SK-N-SH treated with all-trans-retinoic acid at 6 μM for 48 hours (cell line): ENCODE results near the gene EMC10.

Experiments
- ATAC-seq: fragments of 200-7000 bp; cut with Tn5 transposase; 3 replicates; pipeline ENCODE4 v1.9.1; 2020; ENCODE audit warnings: mild to moderate bottlenecking, moderate library complexity
- ARNTL ChIP-seq: fragments of 450-650 bp; formaldehyde crosslinking; IDR thresholded peaks from 2 replicates; pipeline ENCODE4 v1.5.0; 2020; ENCODE audit warnings: low read depth, mild to moderate bottlenecking, moderate library complexity, borderline replicate concordance
- BACH2 ChIP-seq: fragments of 250-450 bp; sonication (Bioruptor Pico); IDR thresholded peaks from 2 replicates; pipeline ENCODE4 v1.9.0; 2021; ENCODE audit warnings: mild to moderate bottlenecking, borderline replicate concordance
- CREB5 ChIP-seq: fragments of 250-450 bp; sonication (Bioruptor Pico); IDR thresholded peaks from 2 replicates; pipeline ENCODE4 v1.5.1; 2020; ENCODE audit warnings: low read depth, mild to moderate bottlenecking, moderate library complexity
- CSDC2 ChIP-seq: fragments of 250-450 bp; sonication (Bioruptor Pico); IDR thresholded peaks from 2 replicates; pipeline ENCODE4 v1.5.0; 2020; ENCODE audit warnings: mild to moderate bottlenecking, moderate library complexity
- CSRNP3 ChIP-seq: fragments of 250-450 bp; sonication (Bioruptor Pico); IDR thresholded peaks from 2 replicates; pipeline ENCODE4 v1.5.1; 2021; ENCODE audit warnings: mild to moderate bottlenecking, moderate library complexity
- ESRRG ChIP-seq: fragments of 250-450 bp; sonication (Bioruptor Pico); IDR thresholded peaks from 2 replicates; pipeline ENCODE4 v1.6.1; 2021; ENCODE audit warnings: mild to moderate bottlenecking
- GLIS3 ChIP-seq: fragments of 250-450 bp; sonication (Bioruptor Pico); IDR thresholded peaks from 2 replicates; pipeline ENCODE4 v1.5.0; 2020; ENCODE audit warnings: mild to moderate bottlenecking, moderate library complexity
- OSR1 ChIP-seq: fragments of 250-450 bp; sonication (Bioruptor Pico); IDR thresholded peaks from 2 replicates; pipeline ENCODE4 v1.8.0; 2022; ENCODE audit warnings: moderate library complexity, mild to moderate bottlenecking, inconsistent platforms
- PATZ1 ChIP-seq: fragments of 250-450 bp; sonication (Bioruptor Pico); IDR thresholded peaks from 2 replicates; pipeline ENCODE4 v1.8.0; 2020; ENCODE audit warnings: mild to moderate bottlenecking, moderate library complexity, borderline replicate concordance
- PPARA ChIP-seq: fragments of 250-450 bp; sonication (Bioruptor Pico); IDR thresholded peaks from 2 replicates; pipeline ENCODE4 v1.5.0; 2020; ENCODE audit warnings: mild to moderate bottlenecking, borderline replicate concordance
- RARB ChIP-seq: fragments of 250-450 bp; sonication (Bioruptor Pico); IDR thresholded peaks from 2 replicates; pipeline ENCODE4 v1.8.0; 2021; ENCODE audit warnings: mild to moderate bottlenecking, moderate library complexity
- SNAI2 ChIP-seq: fragments of 250-450 bp; sonication (Bioruptor Pico); IDR thresholded peaks from 2 replicates; pipeline ENCODE4 v1.5.0; 2020; ENCODE audit warnings: mild to moderate bottlenecking, moderate library complexity
- TCF4 ChIP-seq: fragments of 250-450 bp; sonication (Bioruptor Pico); IDR thresholded peaks from 2 replicates; pipeline ENCODE4 v1.8.0; 2021; ENCODE audit warnings: mild to moderate bottlenecking, moderate library complexity, borderline replicate concordance
- TOX ChIP-seq: fragments of 250-450 bp; sonication (Bioruptor Pico); IDR thresholded peaks from 2 replicates; pipeline ENCODE4 v1.8.0; 2021; ENCODE audit warnings: mild to moderate bottlenecking, moderate library complexity, borderline replicate concordance
- ZC3H10 ChIP-seq: fragments of 250-450 bp; sonication (Bioruptor Pico); IDR thresholded peaks from 2 replicates; pipeline ENCODE4 v1.5.1; 2021; ENCODE audit warnings: mild to moderate bottlenecking, moderate library complexity
- ZFP3 ChIP-seq: fragments of 250-450 bp; sonication (Bioruptor Pico); IDR thresholded peaks from 2 replicates; pipeline ENCODE4 v1.5.0; 2020; ENCODE audit warnings: mild to moderate bottlenecking, moderate library complexity
- ZFP30 ChIP-seq: fragments of 450-650 bp; formaldehyde crosslinking; IDR thresholded peaks from 2 replicates; pipeline ENCODE4 v1.5.0; 2022; ENCODE audit warnings: mild to moderate bottlenecking, moderate library complexity
- ZNF565 ChIP-seq: fragments of 450-650 bp; formaldehyde crosslinking; conservative IDR thresholded peaks from 2 replicates; pipeline ENCODE4 v1.5.0; 2020; ENCODE audit warnings: low read depth, mild to moderate bottlenecking, moderate library complexity
- ZNF8 ChIP-seq: fragments of 450-650 bp; formaldehyde crosslinking; IDR thresholded peaks from 2 replicates; pipeline ENCODE4 v1.5.0; 2020; ENCODE audit warnings: mild to moderate bottlenecking, moderate library complexity
- TF ChIP-seq, protein P1 (sequence below): fragments of 250-450 bp; sonication (Bioruptor Pico); IDR thresholded peaks from 2 replicates; pipeline ENCODE4 v1.5.0; 2020; ENCODE audit warnings: mild to moderate bottlenecking, moderate library complexity
- TF ChIP-seq, protein P2 (sequence below): fragments of 250-450 bp; sonication (Bioruptor Pico); IDR thresholded peaks from 2 replicates; pipeline ENCODE4 v1.8.0; 2021; ENCODE audit warnings: low read depth, mild to moderate bottlenecking, moderate library complexity, borderline replicate concordance

The EMC10 gene

GRCh38 chr19:50460161-50460765 lies 16.0 kb upstream of the EMC10 start:
- peak; percentile 46 for ATAC-seq

DNA sequence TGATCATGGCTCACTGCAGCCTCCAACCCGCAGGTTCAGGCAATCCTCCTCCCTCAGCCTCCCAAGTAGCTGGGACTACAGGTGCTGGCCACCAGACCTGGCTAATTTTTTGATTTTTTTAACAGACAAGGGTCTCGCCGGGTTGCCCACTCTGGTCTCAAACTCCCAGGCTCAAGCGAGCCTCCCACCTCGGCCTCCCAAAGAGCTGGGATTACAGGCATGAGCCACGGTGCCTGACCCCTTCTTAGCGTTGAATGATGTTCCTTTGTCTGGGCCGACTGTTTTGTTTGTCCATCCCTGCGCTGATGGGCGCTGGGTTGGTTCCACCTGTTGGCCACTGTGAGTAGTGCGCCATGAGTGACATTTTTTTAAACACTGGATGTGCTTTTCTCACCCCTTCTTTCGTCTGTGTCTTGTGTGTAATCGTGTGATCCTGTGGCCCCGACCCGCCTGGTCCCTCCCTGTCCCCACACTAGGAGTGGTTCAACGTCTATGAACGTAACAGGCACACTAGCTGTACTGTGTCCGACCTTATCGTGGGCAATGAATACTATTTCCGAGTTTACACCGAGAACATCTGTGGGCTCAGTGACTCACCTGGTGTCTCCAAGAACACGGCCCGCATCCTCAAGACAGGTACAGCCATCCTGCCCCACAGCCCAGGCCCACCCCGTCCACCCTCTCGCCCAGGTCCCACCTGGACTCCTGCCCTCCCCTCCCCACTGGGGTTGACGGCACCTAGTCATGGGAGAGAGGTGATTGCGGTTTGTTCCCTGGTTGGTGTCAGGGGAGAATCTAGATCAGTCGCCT lies 15.0 kb upstream of the EMC10 start:
- no peak for TF ChIP-seq ZNF8 (CRISPR knock-in tag)
- TF ChIP-seq BACH2 (CRISPR knock-in tag), result no peak
- no peak for TF ChIP-seq TCF4 (CRISPR knock-in tag)
- no peak for TF ChIP-seq ZFP3
- no peak for TF ChIP-seq ZC3H10 (CRISPR knock-in tag)
- no peak for TF ChIP-seq ESRRG (CRISPR knock-in tag)
- TF ChIP-seq CREB5 (CRISPR knock-in tag), result no peak
- no peak for TF ChIP-seq OSR1 (CRISPR knock-in tag)
- ATAC-seq, result peak; percentile 94

More at GRCh38 chr19:50460161-50460765, 16.0 kb upstream of the EMC10 start:
- TF ChIP-seq PATZ1 (CRISPR knock-in tag), result no peak
- no peak for TF ChIP-seq CREB5 (CRISPR knock-in tag)
- no peak for TF ChIP-seq ZC3H10 (CRISPR knock-in tag)
- TF ChIP-seq ZFP3, result no peak
- no peak for TF ChIP-seq RARB
- TF ChIP-seq CSRNP3, result no peak
- no peak for TF ChIP-seq TCF4 (CRISPR knock-in tag)
- TF ChIP-seq ZNF565 (CRISPR knock-in tag), result no peak
- TF ChIP-seq TOX (CRISPR knock-in tag), result no peak
- TF ChIP-seq CSDC2, result no peak
- no peak for TF ChIP-seq ZFP30
- no peak for TF ChIP-seq ESRRG (CRISPR knock-in tag)
- no peak for TF ChIP-seq GLIS3 (CRISPR knock-in tag)

GRCh38 chr19:50462970-50463369 lies 13.3 kb upstream of the EMC10 start:
- ATAC-seq, result no peak
- TF ChIP-seq PATZ1 (CRISPR knock-in tag) (no peak), SNAI2 (CRISPR knock-in tag) (no peak), ZNF8 (CRISPR knock-in tag) (no peak), BACH2 (CRISPR knock-in tag) (no peak), ARNTL (no peak), CREB5 (CRISPR knock-in tag) (no peak), TCF4 (CRISPR knock-in tag) (no peak), TOX (CRISPR knock-in tag) (no peak), OSR1 (CRISPR knock-in tag) (no peak), GLIS3 (CRISPR knock-in tag) (no peak), ZFP30 (no peak), PPARA (CRISPR knock-in tag) (no peak)
- TF ChIP-seq, protein P1, sequence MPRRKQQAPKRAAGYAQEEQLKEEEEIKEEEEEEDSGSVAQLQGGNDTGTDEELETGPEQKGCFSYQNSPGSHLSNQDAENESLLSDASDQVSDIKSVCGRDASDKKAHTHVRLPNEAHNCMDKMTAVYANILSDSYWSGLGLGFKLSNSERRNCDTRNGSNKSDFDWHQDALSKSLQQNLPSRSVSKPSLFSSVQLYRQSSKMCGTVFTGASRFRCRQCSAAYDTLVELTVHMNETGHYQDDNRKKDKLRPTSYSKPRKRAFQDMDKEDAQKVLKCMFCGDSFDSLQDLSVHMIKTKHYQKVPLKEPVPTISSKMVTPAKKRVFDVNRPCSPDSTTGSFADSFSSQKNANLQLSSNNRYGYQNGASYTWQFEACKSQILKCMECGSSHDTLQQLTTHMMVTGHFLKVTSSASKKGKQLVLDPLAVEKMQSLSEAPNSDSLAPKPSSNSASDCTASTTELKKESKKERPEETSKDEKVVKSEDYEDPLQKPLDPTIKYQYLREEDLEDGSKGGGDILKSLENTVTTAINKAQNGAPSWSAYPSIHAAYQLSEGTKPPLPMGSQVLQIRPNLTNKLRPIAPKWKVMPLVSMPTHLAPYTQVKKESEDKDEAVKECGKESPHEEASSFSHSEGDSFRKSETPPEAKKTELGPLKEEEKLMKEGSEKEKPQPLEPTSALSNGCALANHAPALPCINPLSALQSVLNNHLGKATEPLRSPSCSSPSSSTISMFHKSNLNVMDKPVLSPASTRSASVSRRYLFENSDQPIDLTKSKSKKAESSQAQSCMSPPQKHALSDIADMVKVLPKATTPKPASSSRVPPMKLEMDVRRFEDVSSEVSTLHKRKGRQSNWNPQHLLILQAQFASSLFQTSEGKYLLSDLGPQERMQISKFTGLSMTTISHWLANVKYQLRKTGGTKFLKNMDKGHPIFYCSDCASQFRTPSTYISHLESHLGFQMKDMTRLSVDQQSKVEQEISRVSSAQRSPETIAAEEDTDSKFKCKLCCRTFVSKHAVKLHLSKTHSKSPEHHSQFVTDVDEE (CRISPR knock-in tag), result no peak
- TF ChIP-seq, protein P2, sequence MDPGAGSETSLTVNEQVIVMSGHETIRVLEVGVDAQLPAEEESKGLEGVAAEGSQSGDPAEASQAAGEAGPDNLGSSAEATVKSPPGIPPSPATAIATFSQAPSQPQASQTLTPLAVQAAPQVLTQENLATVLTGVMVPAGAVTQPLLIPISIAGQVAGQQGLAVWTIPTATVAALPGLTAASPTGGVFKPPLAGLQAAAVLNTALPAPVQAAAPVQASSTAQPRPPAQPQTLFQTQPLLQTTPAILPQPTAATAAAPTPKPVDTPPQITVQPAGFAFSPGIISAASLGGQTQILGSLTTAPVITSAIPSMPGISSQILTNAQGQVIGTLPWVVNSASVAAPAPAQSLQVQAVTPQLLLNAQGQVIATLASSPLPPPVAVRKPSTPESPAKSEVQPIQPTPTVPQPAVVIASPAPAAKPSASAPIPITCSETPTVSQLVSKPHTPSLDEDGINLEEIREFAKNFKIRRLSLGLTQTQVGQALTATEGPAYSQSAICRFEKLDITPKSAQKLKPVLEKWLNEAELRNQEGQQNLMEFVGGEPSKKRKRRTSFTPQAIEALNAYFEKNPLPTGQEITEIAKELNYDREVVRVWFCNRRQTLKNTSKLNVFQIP (CRISPR knock-in tag), result no peak
